NOMO-1 treated with DMSO at 0.1 percent for 48 hours (cell line): ENCODE results near the gene TGFBR3.

Experiments used
- DNase-seq: peaks from one replicate; lab custom pipeline; 2025; ENCODE audit not compliant: unreplicated experiment; lab: John Stamatoyannopoulos, UW

The TGFBR3 gene

DNA sequence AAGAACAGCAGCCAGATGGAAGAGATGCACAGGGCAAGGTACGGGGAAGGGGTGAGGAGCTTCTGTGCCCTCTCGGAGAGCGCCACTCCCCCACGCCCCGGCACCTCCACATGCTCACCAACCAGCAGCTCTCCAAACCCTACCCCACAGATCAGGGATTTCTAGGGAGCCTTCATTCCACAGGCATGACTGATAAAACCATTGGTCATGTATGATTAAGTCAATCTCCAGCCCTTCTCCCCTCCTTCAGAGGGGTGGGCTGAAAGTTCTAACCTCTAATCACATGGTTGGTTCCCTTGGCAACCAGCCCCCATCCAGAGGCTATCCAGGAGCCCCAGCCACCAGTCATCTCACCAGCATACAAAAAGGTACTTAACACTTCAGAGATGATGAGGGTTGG lies 144.7 kb downstream of the TGFBR3 start:
- no peak for DNase-seq

- DNase-seq, result no peak
These were observed 148.3 kb downstream of the TGFBR3 start for GRCh38 chr1:91737650-91738049.

- no peak for DNase-seq
These were observed 149.0 kb downstream of the TGFBR3 start for GRCh38 chr1:91736715-91737615.

DNA sequence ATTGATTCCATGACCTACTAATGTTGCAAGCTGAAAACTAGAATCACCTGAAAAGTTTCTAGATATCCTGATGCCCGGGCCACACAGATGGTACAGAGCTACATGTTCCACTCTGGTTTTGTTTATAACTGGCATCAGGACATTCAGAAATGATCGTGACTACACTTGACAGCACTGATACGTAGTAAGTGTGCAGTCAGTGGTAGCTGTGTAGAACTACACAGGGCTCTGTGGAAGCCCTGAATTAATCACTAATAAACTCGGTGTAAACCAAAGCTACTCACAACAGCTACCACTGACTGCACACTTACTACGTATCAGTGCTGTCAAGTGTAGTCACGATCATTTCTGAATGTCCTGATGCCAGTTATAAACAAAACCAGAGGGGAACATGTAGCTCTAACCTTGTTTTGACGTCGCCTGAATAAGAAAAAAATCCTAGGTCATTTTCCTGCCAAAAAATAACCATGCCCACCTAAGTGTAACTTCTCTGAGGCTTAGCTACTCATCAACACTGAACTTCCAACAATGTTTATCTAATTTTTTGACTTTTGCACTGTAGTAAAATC lies 149.7 kb downstream of the TGFBR3 start:
- no peak for DNase-seq

GRCh38 chr1:91735266-91735845 lies 150.6 kb downstream of the TGFBR3 start:
- DNase-seq, result no peak

GRCh38 chr1:91734761-91735160 lies 151.2 kb downstream of the TGFBR3 start:
- no peak for DNase-seq

DNA sequence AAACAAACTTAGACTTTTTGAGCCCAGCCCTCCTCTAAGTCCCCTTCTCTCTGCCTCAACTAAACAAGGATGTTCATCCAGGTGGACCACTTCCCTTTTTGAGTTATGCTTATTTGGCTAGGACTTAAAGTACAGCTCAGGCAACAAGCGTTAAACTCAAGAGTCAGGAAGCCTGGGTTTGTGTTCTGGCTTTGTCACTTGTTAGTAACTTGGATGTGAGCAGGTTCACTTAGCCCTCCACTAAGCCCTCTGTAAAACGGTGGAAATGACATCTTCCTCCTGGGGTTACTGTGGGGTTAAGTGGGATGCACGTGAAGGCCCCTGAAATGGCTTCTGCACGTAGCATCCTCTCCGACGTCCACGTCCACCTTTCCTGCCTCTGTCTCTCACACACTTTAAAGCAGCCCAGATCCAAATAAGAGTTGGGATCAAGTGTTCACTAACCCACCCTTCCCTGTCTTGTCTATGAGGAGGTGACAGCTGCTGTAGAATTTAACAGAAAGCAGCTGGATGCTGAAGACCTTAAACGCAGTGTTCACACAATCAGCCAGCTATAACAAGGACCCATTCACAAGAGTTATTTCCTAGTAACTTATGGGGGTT lies 152.7 kb downstream of the TGFBR3 start:
- DNase-seq, result no peak

GRCh38 chr1:91732291-91733107 lies 153.5 kb downstream of the TGFBR3 start:
- DNase-seq, result no peak

GRCh38 chr1:91731815-91732214 lies 154.1 kb downstream of the TGFBR3 start:
- no peak for DNase-seq

DNA sequence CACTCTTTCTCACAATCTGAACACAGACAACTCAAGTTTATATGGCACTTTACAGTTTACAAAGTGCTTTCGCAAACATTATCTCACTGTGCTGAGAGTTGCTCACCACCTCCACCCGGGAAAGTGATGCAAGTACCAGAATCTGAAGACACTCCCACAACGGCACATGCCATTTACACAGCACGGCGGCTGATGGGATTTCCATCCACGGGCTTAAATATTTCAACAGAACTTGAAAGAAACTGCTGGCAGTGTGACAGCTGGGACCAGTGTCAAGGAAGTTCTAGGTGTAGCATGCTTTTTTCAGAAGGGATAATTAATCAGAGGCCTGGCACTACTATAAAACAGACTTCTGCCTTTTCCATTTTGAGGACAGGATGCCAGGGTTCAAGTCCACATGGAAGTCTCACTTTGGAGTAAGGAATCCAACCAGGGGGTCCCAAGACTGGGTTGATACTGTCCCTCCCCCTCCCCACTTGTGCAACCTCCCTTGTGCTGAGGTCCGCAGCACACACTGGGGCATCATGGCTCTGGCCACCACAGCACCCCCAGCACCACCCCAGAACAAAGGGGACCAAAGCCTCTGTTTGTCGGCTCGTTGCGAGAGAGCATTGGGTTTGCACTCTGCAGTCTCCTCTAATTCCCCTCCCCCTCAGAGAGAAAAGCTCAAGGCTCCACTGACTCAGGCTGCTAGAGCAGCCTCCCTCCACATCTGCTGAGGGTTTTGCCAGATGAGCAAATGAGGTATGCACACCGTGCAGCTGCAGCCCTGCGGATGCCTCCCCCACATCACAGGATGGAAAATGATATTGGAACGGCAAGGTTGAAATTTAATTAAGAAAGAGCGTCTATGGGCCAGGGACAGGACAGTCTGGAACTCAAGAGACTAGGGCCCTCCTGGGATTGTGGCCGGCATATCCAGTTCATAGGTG lies 154.9 kb downstream of the TGFBR3 start:
- DNase-seq, result no peak

DNA sequence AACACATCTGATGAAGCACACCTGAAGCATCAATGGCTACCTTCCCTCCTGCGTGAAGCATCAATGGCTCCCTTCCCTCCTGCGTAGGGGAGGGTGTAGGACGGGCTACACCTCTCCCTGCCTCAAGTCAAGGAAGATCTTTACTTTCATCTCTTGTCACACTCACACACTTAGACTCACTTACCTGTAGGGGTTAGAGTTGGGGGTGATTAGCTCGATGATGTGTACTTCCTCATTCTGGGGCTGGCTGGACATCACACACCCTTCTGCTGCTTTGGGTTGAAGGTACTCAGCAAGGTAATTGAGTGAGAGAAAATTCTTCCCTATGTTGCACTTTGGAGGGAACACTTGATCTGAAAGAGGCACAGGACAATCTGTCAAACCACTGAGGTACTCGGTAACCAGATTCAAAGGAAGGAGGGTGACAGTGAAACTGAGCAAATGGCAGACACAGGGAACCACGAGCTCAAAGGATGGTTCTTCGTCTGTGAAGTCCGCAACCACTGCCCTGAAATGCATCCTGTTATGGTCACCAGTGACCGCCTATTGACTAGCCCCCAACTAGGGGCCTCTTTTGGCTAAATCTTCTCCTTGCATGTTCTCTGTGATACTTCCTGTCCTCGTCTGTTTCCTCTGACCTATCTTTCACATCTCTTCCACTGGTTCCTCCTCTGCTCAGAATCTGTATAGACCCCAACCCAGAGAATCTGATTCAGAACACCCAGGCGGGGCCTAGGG lies 156.2 kb downstream of the TGFBR3 start:
- DNase-seq, result no peak

DNA sequence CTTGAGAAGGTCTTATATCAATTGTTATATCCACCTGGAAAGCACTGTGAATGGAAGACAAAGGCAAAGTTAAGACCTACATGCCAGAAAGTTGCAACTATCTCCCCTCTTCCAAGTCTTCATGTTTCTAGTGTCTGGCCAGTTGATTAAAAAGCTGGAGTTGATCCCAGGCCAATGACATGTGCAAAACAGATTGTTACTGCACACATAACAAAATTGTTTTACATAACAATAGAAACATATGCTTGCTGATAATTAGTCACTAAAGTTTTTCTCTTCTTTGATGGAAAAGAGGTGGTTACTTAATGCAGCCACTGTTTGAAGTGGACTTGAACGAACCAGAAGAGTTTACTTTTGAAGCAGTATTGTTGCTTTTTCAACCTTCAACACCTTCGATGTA lies 158.2 kb downstream of the TGFBR3 start:
- DNase-seq, result no peak

GRCh38 chr1:91725989-91726721 lies 159.8 kb downstream of the TGFBR3 start:
- no peak for DNase-seq

- no peak for DNase-seq
These were observed 160.3 kb downstream of the TGFBR3 start for GRCh38 chr1:91725618-91725988.

DNA sequence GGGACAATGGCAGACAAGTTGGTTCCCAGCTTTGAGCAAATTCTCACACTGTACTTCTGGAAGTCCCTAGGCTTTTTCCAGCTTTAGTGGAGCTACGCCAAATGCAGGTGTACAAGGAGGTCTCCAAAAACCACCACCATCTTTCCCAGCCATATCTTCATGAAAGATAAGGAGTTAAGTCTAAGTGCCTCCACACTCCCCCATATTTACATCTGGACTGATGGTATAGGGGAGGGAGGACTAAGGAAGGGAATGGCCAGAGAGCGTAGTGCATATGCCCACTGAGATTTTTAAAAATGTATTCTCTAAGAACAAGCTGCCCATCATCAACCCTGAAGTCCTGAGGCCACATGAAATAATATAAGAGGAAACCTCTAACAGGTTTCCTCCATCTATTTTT lies 161.3 kb downstream of the TGFBR3 start:
- no peak for DNase-seq

DNA sequence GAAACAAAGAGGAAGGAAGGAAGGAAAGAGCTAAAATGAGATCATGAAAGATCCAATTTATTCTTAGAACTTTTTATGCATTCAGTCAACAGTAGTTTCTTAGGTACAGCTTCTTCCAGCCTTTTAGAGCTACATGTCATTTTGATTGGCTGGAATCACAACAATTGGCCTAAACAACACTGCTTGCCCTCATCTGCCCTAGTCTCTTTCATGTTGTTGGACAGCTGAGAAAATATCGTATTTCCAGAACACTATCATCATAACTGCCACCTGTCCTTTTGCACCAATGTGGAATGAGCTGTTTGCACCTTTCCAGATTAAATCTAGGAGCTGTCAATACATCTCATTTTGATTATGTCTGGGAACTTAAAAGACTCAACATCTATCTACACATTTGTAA lies 161.7 kb downstream of the TGFBR3 start:
- DNase-seq, result no peak

DNA sequence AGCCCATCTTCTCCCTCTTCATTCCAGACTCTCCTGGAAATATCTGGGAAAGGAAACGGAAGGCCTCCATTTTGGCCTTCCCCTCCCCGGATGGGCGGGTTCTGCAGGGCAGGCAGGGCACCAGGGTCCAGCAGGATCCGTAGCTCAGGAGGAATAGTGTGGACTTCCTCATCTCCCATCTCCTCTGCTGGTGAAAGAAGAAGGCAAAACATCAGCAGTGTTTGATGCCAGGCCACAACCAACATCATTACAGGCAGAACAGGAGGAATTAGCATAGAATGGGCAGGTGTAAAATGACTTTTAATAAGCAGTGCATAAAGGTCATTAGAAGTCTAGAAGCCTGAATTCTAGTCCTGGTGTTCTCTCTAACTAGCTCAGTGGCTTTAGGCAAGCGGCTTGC lies 165.9 kb downstream of the TGFBR3 start:
- no peak for DNase-seq

GRCh38 chr1:91718877-91719276 lies 167.1 kb downstream of the TGFBR3 start:
- DNase-seq, result no peak

DNA sequence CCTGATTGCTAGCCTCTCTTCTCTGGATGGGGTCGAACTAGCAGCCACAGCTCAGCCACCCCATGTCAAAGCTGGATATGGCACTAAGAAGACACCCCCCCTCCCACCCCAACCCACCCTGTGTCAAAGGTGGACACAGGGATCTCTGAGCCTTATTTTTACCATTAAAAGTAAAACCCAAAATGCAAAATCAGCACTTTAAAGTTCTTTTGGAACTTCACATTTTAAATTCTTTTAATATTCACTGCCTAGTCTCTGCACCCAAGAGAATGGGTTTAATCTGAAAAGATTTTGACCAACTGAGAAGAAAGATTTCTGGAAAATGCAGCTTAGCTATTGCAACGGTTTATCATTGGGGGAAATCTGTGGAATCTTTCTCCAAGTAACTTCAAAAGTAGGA lies 167.6 kb downstream of the TGFBR3 start:
- DNase-seq, result no peak
